ENCODE results near the gene PGRMC2. TPM values are rescaled to one million over a fixed set of nuclear protein-coding genes. Genes with fewer than 3 reads are reported as not detected.

PGRMC2 gene
- total RNA-seq, 1 donor from 2014 or later: 28.1 TPM

GRCh38 chr4:128227991-128228571 is 59.5 kb downstream of the PGRMC2 start:
- DNase-seq (ENCODE audit: low spot score in 2 of 2): no peak

GRCh38 chr4:128225148-128225547 is 62.5 kb downstream of the PGRMC2 start:
- FAIRE-seq: no peak
- no peak for DNase-seq (ENCODE audit: low spot score in 2 of 2)

More at GRCh38 chr4:128227991-128228571, 59.5 kb downstream of the PGRMC2 start:
- no peak for FAIRE-seq

- no peak for FAIRE-seq
- DNase-seq (ENCODE audit: low spot score in 2 of 2): no peak
Measured at GRCh38 chr4:128221586-128221985, 66.0 kb downstream of the PGRMC2 start.

GRCh38 chr4:128220286-128221235 is 67.1 kb downstream of the PGRMC2 start:
- FAIRE-seq: peak; percentile 55
- DNase-seq (ENCODE audit: low spot score in 2 of 2): peak in 1 of 2 donors; percentile 20

Other genes starting within 250 kb of the PGRMC2 start
- 67.7 TPM for gene LARP1B, start 226.5 kb downstream of the PGRMC2 start, total RNA-seq